ENCODE results near the gene ZC3H12D.

- TF ChIP-seq POLR2A (IDR thresholded peaks at IDR 0.05; ENCODE audit: low read depth, low read length) (no peak), POLR2AphosphoS5 (IDR thresholded peaks at IDR 0.05; ENCODE audit: insufficient read depth, low read depth, low read length) (no peak), EZH2 (IDR thresholded peaks at IDR 0.05; ENCODE audit: borderline replicate concordance, low read depth, low read length, severe bottlenecking) (no peak), MAX (IDR thresholded peaks at IDR 0.05; ENCODE audit: insufficient read depth, insufficient read length) (no peak), MYC (IDR thresholded peaks at IDR 0.05; ENCODE audit: low read depth, low read length) (no peak), GATA2 (IDR thresholded peaks at IDR 0.05; ENCODE audit: insufficient read depth, insufficient read length, low read depth, low read length) (no peak), FOS (IDR thresholded peaks at IDR 0.05; ENCODE audit: borderline replicate concordance, insufficient read depth, low read length) (no peak), JUN (IDR thresholded peaks at IDR 0.05; ENCODE audit: borderline replicate concordance, insufficient read depth, insufficient read length, low read depth) (no peak)
- TF ChIP-seq, protein P1, sequence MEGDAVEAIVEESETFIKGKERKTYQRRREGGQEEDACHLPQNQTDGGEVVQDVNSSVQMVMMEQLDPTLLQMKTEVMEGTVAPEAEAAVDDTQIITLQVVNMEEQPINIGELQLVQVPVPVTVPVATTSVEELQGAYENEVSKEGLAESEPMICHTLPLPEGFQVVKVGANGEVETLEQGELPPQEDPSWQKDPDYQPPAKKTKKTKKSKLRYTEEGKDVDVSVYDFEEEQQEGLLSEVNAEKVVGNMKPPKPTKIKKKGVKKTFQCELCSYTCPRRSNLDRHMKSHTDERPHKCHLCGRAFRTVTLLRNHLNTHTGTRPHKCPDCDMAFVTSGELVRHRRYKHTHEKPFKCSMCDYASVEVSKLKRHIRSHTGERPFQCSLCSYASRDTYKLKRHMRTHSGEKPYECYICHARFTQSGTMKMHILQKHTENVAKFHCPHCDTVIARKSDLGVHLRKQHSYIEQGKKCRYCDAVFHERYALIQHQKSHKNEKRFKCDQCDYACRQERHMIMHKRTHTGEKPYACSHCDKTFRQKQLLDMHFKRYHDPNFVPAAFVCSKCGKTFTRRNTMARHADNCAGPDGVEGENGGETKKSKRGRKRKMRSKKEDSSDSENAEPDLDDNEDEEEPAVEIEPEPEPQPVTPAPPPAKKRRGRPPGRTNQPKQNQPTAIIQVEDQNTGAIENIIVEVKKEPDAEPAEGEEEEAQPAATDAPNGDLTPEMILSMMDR (IDR thresholded peaks at IDR 0.05; ENCODE audit: extremely low read depth in 1 of 2, insufficient read depth in 1 of 2, low read depth in 1 of 2, low read length in 2 of 2) = no peak
These were observed 34.8 kb downstream of the ZC3H12D start for GRCh38 chr6:149449831-149450678.

Data from endothelial cell of umbilical vein (primary cell).